H1 (cell line): Measurements from ENCODE around the gene ZBED4. TPM values are rescaled to one million over a fixed set of nuclear protein-coding genes. Genes with fewer than 3 reads are reported as not detected.

ENCODE experiments used
- CTCF ChIA-PET: fragments of 300-600 bp; sonication (Branson Sonifier 250); formaldehyde crosslinking; loops from one replicate; lab custom pipeline; 2021; ENCODE audit not compliant: partially characterized antibody; lab: Charles Lee
- POLR2A ChIA-PET: fragments of 300-600 bp; sonication (Branson Sonifier 250); formaldehyde crosslinking; loops from one replicate; lab custom pipeline; 2021; ENCODE audit warnings: inconsistent platforms; ENCODE audit not compliant: partially characterized antibody; lab: Charles Lee
- DNase-seq, 2 experiments: peaks; one replicate each; pipeline versions ENCODE4 v3.0.0 to v3.0.0-alpha.2; 2010 to 2022; ENCODE audit warnings: low spot score in 2 of 2, low read depth in 1 of 2, mixed read lengths in 1 of 2
- FAIRE-seq: peaks from 2 replicates; lab custom pipeline; 2011; peaks lifted over from hg19 to GRCh38; lab: Jason Lieb, UNC
- H2AFZ ChIP-seq: 2 replicates; pipeline ENCODE4 v1.8.1; 2012; ENCODE audit warnings: low read length, inconsistent platforms
- H2AK5ac ChIP-seq: 2 replicates; pipeline ENCODE4 v1.6.1; 2013; ENCODE audit warnings: low read depth, low read length
- H2BK120ac ChIP-seq: replicated peaks from 2 replicates; pipeline ENCODE3; 2013; ENCODE audit warnings: low read depth, low read length, inconsistent platforms
- H2BK12ac ChIP-seq: 2 replicates; pipeline ENCODE4 v1.6.1; 2013; ENCODE audit warnings: low read depth, low read length
- H2BK15ac ChIP-seq: 2 replicates; pipeline ENCODE4 v1.6.1; 2013; ENCODE audit warnings: low read length
- H2BK20ac ChIP-seq: 2 replicates; pipeline ENCODE4 v1.6.1; 2013; ENCODE audit warnings: low read length
- H2BK5ac ChIP-seq: 2 replicates; pipeline ENCODE4 v1.6.1; 2013; ENCODE audit warnings: low read depth, low read length
- H3K14ac ChIP-seq: 2 replicates; pipeline ENCODE4 v1.6.1; 2013; ENCODE audit warnings: inconsistent platforms; ENCODE audit not compliant: insufficient read length
- H3K18ac ChIP-seq: 2 replicates; pipeline ENCODE4 v1.6.1; 2013; ENCODE audit warnings: low read length; ENCODE audit errors: extremely low read depth
- H3K23ac ChIP-seq: 2 replicates; pipeline ENCODE4 v1.6.1; 2013; ENCODE audit warnings: inconsistent platforms; ENCODE audit not compliant: insufficient read length
- H3K23me2 ChIP-seq: 2 replicates; pipeline ENCODE4 v1.6.1; 2013; ENCODE audit warnings: low read depth, low read length
- H3K27ac ChIP-seq: 2 replicates; pipeline ENCODE4 v1.6.1; 2011; ENCODE audit warnings: low read depth, low read length, inconsistent platforms
- H3K27me3 ChIP-seq, 4 experiments: replicated peaks in 1 of 4; 1 replicate in 1 of 4; 2 replicates in 3 of 4; pipeline versions ENCODE4 v1.6.1 to v1.8.1; 2011 to 2013; ENCODE audit warnings: low read length in 3 of 4, mild to moderate bottlenecking in 3 of 4, inconsistent platforms in 2 of 4, mixed read lengths in 2 of 4, moderate library complexity in 1 of 4; ENCODE audit not compliant: control insufficient read depth in 3 of 4, insufficient read depth in 3 of 4; ENCODE audit errors: extremely low read depth in 1 of 4
- H3K36me3 ChIP-seq, 4 experiments: 2 replicates each; pipeline versions ENCODE4 v1.6.1 to v1.8.1; 2011 to 2013; ENCODE audit warnings: mild to moderate bottlenecking in 4 of 4, low read length in 3 of 4, moderate library complexity in 2 of 4, control low read depth in 1 of 4, inconsistent platforms in 1 of 4; ENCODE audit not compliant: insufficient read depth in 4 of 4, control insufficient read depth in 2 of 4
- H3K4ac ChIP-seq: replicated peaks from 2 replicates; pipeline ENCODE3; 2013; ENCODE audit warnings: low read length, low read depth, mixed read lengths, inconsistent platforms; ENCODE audit not compliant: insufficient read length
- H3K4me1 ChIP-seq, 4 experiments: replicated peaks in 1 of 4; 1 replicate in 1 of 4; 2 replicates in 3 of 4; pipeline versions ENCODE4 v1.6.1 to v1.8.1; 2011 to 2013; ENCODE audit warnings: low read length in 3 of 4, inconsistent platforms in 2 of 4, mixed read lengths in 1 of 4; ENCODE audit not compliant: insufficient read depth in 4 of 4, control insufficient read depth in 3 of 4
- H3K4me2 ChIP-seq, 2 experiments: 2 replicates each; pipeline versions ENCODE4 v1.6.1 to v1.8.1; 2011 to 2013; ENCODE audit warnings: low read depth in 2 of 2, low read length in 2 of 2, control low read depth in 1 of 2, inconsistent platforms in 1 of 2, mild to moderate bottlenecking in 1 of 2; ENCODE audit not compliant: insufficient read depth in 1 of 2
- H3K4me3 ChIP-seq, 4 experiments: fragments of 200-600, 300-600 bp in 1 of 4; sonication (generic), shearing (Covaris generic), sonication (Bioruptor Twin) in 1 of 4; 2 replicates each; pipeline versions ENCODE4 v1.5.1 to v1.8.1; 2011 to 2016; ENCODE audit warnings: low read length in 4 of 4, low read depth in 3 of 4, control low read depth in 2 of 4, inconsistent platforms in 2 of 4, mild to moderate bottlenecking in 2 of 4, mixed read lengths in 1 of 4, moderate library complexity in 1 of 4; ENCODE audit not compliant: insufficient read depth in 2 of 4; ENCODE audit errors: extremely low read depth in 1 of 4
- H3K56ac ChIP-seq: replicated peaks from 2 replicates; pipeline ENCODE3; 2013; ENCODE audit warnings: low read depth, mild to moderate bottlenecking, mixed read lengths, low read length, inconsistent platforms; ENCODE audit not compliant: insufficient read length
- H3K79me1 ChIP-seq: 2 replicates; pipeline ENCODE4 v1.6.1; 2013; ENCODE audit warnings: low read depth, low read length, control low read depth
- H3K79me2 ChIP-seq, 2 experiments: 2 replicates each; pipeline versions ENCODE4 v1.6.1 to v1.8.1; 2012 to 2013; ENCODE audit warnings: low read length in 2 of 2, mild to moderate bottlenecking in 2 of 2, inconsistent platforms in 1 of 2; ENCODE audit not compliant: insufficient read depth in 2 of 2, control insufficient read depth in 1 of 2
- H3K9ac ChIP-seq, 4 experiments: replicated peaks in 1 of 4; 1 replicate in 1 of 4; 2 replicates in 3 of 4; pipeline versions ENCODE4 v1.6.1 to v1.8.1; 2011 to 2013; ENCODE audit warnings: low read depth in 3 of 4, low read length in 3 of 4, control low read depth in 2 of 4, mild to moderate bottlenecking in 2 of 4, moderate library complexity in 2 of 4, inconsistent platforms in 1 of 4; ENCODE audit errors: extremely low read depth in 1 of 4
- H3K9me3 ChIP-seq, 2 experiments: 2 replicates each; pipeline versions ENCODE4 v1.6.1 to v1.8.1; 2012 to 2013; ENCODE audit warnings: mild to moderate bottlenecking in 2 of 2, moderate library complexity in 2 of 2, control low read depth in 1 of 2, inconsistent platforms in 1 of 2, low read depth in 1 of 2, low read length in 1 of 2, mixed read lengths in 1 of 2; ENCODE audit not compliant: insufficient read depth in 2 of 2
- H4K20me1 ChIP-seq, 2 experiments: replicated peaks in 1 of 2; 2 replicates each; pipeline versions ENCODE3 to v1.8.1; 2011 to 2013; ENCODE audit warnings: inconsistent platforms in 2 of 2, low read length in 2 of 2, mild to moderate bottlenecking in 1 of 2; ENCODE audit not compliant: insufficient read depth in 2 of 2, control insufficient read depth in 1 of 2
- H4K5ac ChIP-seq: 2 replicates; pipeline ENCODE4 v1.6.1; 2013; ENCODE audit warnings: low read length, low read depth, mixed read lengths, inconsistent platforms; ENCODE audit not compliant: insufficient read length
- H4K8ac ChIP-seq: 2 replicates; pipeline ENCODE4 v1.8.0; 2013; ENCODE audit warnings: mild to moderate bottlenecking, moderate library complexity, low read length, inconsistent platforms; ENCODE audit not compliant: insufficient read depth; ENCODE audit errors: extremely low read depth
- H4K91ac ChIP-seq: replicated peaks from 2 replicates; pipeline ENCODE3; 2013; ENCODE audit warnings: low read length, mixed read lengths, inconsistent platforms; ENCODE audit not compliant: insufficient read length
- JUN ChIP-seq: IDR thresholded peaks from 2 replicates; pipeline ENCODE4 v1.6.1; 2011; ENCODE audit warnings: low read depth, mild to moderate bottlenecking, improper control_type of control experiment, low read length
- POLR2AphosphoS5 ChIP-seq: IDR thresholded peaks from 2 replicates; pipeline ENCODE4 v1.6.1; 2011; ENCODE audit warnings: low read depth, low read length
- WGBS, 2 experiments: shearing (Covaris generic) in 1 of 2; methylation state at CpG; one replicate each; pipeline versions ENCODE4 v1.1.6 to v1.1.7; 2013 to 2015; ENCODE audit warnings: low lambda C conversion rate in 2 of 2, mixed read lengths in 2 of 2, inconsistent platforms in 1 of 2, low coverage in 1 of 2, missing lambda C conversion rate in 1 of 2; ENCODE audit not compliant: insufficient replicate concordance in 2 of 2, insufficient coverage in 1 of 2, insufficient read length in 1 of 2; ENCODE audit errors: extremely low coverage in 1 of 2, missing lambda C conversion rate in 1 of 2; 5-methylcytosine and 5-hydroxymethylcytosine counted together
- polyA plus RNA-seq, 7 experiments: library from polyadenylated mRNA; depleted of rRNA in 3 of 7; stranded (reverse) in 5 of 7; unstranded in 2 of 7; fragments of >200 nt in 5 of 7; fragments of 200-250 nt in 2 of 7; gene quantifications; 1 replicate in 5 of 7; 2 replicates in 1 of 7; 4 replicates in 1 of 7; pipeline versions ENCODE4 v1.2.1 to v1.2.3, GENCODE V29; 2011 to 2013; ENCODE audit warnings: missing spikeins in 2 of 7, mixed read lengths in 2 of 7
- total RNA-seq: library from RNA; stranded (reverse); fragmentation: NEBNext Ultra II Directional; extraction: Animal tissue kit (Norgen Biotek cat#: 25700); gene quantifications from 2 replicates; pipeline ENCODE4 v1.2.1, GENCODE V29; 2021

ZBED4 gene
- total and polyA plus RNA-seq, 2 of the 8 experiments (the other 6 are each of a cell fraction or from before 2014, with no cell fraction given), result 11.0 to 28.3 TPM

DNA sequence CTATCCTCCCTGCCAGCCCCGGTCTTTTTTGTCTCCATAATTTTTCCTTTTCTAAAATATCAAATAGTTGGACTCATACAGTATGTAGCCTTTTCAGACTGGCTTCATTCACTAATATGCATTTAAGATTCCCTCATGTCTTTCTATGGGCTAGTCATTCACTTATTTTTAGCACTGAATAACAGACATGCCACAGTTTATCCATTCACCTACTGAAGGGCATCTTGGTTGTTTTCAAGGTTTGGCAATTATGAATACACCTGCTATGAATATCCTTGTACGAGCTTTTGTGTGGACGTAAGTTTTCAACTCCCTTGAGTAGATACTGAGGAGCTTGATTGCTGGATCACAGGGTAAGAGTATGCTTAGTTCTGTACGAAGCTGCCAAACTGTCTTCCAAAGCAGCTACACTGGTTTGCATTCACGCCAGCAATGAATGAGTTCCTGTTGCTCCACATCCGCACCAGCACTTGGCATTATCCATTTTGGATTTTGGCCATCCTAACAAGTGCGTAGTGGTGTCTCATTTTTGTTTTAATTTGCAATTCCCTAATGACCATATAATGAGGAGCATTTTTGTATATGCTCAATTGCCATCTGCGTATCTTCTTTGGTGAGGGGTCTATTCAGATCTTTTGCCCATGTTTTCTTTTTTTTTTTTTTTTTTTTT is 43.5 kb downstream of the ZBED4 start:
- Histone ChIP-seq H3K4ac (no peak overlapping the region), H2BK120ac (no peak overlapping the region), H3K79me2 (no peaks in the 10 kb centered on the region), H2BK12ac (no peak overlapping the region), H3K4me1 (no peaks in the 10 kb centered on the region), H4K8ac (no peak overlapping the region), H4K91ac (no peak overlapping the region), H3K4me3 (no peak overlapping the region), H2AK5ac (no peak overlapping the region), H3K23me2 (no peaks in the 10 kb centered on the region), H3K18ac (no peak overlapping the region), H2BK20ac (no peak overlapping the region), H3K14ac (no peak overlapping the region), H2AFZ (no peak overlapping the region), H3K9me3 (peaks cover 6 to 10% of the 10 kb centered on the region in 2 experiments; a peak in 2 of 4 replicates), H4K5ac (no peak overlapping the region), H4K20me1 (peaks cover 0 to 9% of the 10 kb centered on the region in 2 experiments), H2BK15ac (no peak overlapping the region), H3K79me1 (no peaks in the 10 kb centered on the region), H2BK5ac (no peak overlapping the region), H3K27ac (no peak overlapping the region), H3K27me3 (no peaks in the 10 kb centered on the region), H3K56ac (no peak overlapping the region), H3K23ac (no peak overlapping the region), H3K36me3 (peaks cover 0 to 12% (median 5%) of the 10 kb centered on the region in 4 experiments; a peak in 4 of 8 replicates), H3K4me2 (no peak overlapping the region), H3K9ac (no peak overlapping the region)
- 88% methylated on average over 7 of the region's 8 CpGs; no CpG with 5 or more reads in 1 of the 2 experiments for WGBS, 2 experiments
- DNase-seq (no peak), FAIRE-seq (no peak)
- ChIA-PET POLR2A (no interaction called here), CTCF (interaction anchor here (1.0 kb wide), 1 partner anchor 96 kb away, joined by 3 read pairs; no protein-coding TSS in a partner anchor)
- 0 out of 2 replicates have a peak, but pooled peaks have one; percentile 21 for TF ChIP-seq POLR2AphosphoS5
- TF ChIP-seq JUN, result no peak
